Left hindlimb (tissue), 1 donor: ENCODE results near the gene SMO.
"Not testable (repeated sequence)": the region's sequence is repeated elsewhere in the genome, so short reads cannot be mapped to it uniquely, and the experiment has no call there.

Source experiments
- DNase-seq: peaks from one replicate; pipeline ENCODE4 v3.0.0-alpha.2; 2018

Gene SMO

DNA sequence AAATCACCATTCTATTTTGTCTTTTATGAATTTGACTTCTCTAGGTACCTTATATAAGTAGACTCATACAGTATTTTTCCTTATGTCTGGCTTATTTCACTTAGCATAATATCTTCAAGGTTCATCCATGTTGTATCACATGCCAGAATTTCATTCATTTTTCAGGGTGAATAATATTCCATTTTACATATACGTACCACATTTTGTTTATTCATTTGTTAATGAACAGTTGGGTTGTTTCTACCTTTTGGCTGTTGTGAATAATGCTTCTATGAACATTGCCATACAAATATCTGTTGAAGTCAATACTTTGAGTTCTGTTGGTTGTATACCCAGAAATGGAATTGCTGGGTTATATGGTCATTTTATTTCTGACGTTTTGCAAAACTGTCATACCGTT lies 57.1 kb downstream of the SMO start:
- no peak for DNase-seq

GRCh38 chr7:129247087-129247486 lies 58.7 kb downstream of the SMO start:
- no peak for DNase-seq

- no peak for DNase-seq
These were observed 63.7 kb downstream of the SMO start for GRCh38 chr7:129252128-129252527.

- DNase-seq = not testable (repeated sequence)
These were observed 64.2 kb downstream of the SMO start for GRCh38 chr7:129252603-129253002.

DNA sequence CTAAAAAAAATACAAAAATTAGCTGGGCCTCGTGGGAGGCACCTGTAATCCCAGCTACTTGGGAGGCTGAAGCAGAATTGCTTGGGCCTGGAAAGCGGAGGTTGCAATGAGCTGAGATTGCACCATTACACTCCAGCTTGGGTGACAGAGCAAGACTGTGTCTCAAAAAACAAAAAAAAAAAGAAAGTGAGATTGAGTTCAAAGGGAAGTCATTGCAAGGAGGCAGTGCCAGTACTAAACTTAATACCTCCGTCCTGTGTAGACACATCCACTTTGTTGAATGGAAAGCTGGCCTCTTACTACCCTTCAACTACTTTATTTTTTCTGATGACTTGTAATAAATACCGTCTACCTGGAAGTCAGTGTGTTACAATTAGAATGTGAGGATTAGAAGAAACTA lies 67.4 kb downstream of the SMO start:
- no peak for DNase-seq

DNA sequence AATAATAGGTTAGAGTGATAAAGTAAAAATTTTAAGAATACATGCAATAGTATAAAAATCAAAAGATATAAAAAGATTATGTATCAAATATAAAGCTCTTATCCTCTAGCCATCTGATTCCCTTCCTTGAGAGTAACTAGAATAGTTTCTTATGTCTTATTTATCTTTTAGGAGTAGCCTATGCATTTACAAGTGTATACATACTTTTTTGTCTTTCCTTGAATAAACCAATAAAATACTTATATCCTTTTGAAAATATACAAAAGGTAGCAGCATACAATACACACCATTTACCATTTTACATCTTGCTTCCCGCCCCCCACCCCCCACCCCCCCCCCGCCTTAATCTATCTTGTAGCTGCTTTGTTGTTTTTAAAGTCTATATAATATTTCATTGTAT lies 67.8 kb downstream of the SMO start:
- no peak for DNase-seq

GRCh38 chr7:129257168-129257567 lies 68.7 kb downstream of the SMO start:
- DNase-seq = no peak

DNA sequence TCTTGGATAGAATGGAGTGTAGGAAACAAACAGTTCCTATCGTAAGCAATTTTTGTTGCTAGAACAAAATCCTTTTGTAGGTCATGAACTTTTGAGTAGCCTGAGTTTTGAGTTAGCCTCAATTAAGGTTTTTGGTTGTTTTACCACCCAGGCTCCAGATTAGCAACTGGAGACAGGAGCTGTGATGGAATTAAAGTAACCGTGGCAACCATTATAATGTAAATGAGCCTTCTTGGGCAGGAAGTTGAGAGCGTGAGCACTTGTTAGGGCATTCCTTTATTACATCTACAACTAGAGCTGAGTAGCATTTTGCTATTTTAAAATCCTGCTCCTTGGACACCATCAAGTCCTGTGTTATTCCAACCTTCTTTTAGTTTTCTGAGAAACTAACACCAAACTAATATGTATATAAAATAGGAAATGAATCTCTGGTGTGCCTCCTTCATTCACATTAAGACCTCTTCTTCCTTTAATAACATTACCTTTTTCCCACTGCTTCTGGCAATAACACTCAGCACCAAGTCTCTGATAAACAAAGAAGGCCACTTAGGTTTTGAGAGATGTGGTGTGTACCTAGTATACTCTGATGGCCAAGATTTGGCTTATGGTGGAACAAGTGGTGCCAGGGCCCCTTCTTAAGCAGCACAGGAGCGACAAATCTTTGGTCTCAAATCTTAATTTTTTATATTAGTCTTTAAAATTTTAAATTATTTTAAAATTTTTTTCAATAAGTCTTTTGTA lies 70.4 kb downstream of the SMO start:
- DNase-seq = no peak

DNA sequence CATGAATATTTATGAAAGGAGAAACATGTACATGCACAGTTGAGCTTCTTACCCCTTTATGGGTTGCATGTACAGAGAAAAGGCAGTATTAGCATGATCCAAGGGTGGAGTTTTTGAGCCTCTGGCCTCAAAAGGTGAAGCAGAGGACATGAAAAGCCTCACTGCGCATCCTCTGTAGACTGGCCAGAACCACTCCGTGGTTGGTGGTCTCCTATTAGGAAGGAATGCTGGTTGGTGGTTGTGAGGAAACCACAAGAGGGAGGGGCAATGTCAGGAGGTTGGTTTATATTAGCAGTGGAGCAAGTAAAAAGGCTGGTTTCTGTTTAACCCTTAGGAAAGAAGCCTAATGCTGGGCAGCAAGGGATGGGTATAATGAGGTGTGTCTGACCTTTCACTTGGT lies 73.9 kb downstream of the SMO start:
- DNase-seq = peak; percentile 74
